ENCODE results near the gene AS3MT.
A peak's percentile ranks its signal among the peaks of the same experiment; 100 is the strongest.
"Not testable (repeated sequence)": the region's sequence is repeated elsewhere in the genome, so short reads cannot be mapped to it uniquely, and the experiment has no call there.

AS3MT gene

GRCh38 chr10:102869258-102870198 lies at the start of gene AS3MT:
Gene AS3MT, plus strand, starts transcription at chr10:102869470. Its CDS starts 123 bp downstream, at chr10:102869593.
- peak; percentile 41 for DNase-seq (ENCODE audit: low spot score)

GRCh38 chr10:102820008-102820407 lies 49.3 kb upstream of the AS3MT start:
- not testable (repeated sequence) for DNase-seq (ENCODE audit: low spot score)

- DNase-seq (ENCODE audit: low spot score) = no peak
These were observed 47.0 kb upstream of the AS3MT start for GRCh38 chr10:102822222-102822621.

GRCh38 chr10:102824664-102825063 lies 44.6 kb upstream of the AS3MT start:
- DNase-seq (ENCODE audit: low spot score) = no peak

- DNase-seq (ENCODE audit: low spot score) = no peak
These were observed 43.0 kb upstream of the AS3MT start for GRCh38 chr10:102826148-102826796.

GRCh38 chr10:102827597-102827975 lies 41.7 kb upstream of the AS3MT start:
- DNase-seq (ENCODE audit: low spot score) = no peak

- DNase-seq (ENCODE audit: low spot score) = peak; percentile 41
These were observed 37.8 kb upstream of the AS3MT start for GRCh38 chr10:102831322-102832071.

- DNase-seq (ENCODE audit: low spot score) = no peak
These were observed 37.0 kb upstream of the AS3MT start for GRCh38 chr10:102832248-102832647.

GRCh38 chr10:102832987-102833386 lies 36.3 kb upstream of the AS3MT start:
- peak; percentile 46 for DNase-seq (ENCODE audit: low spot score)

GRCh38 chr10:102834143-102834542 lies 35.1 kb upstream of the AS3MT start:
- no peak for DNase-seq (ENCODE audit: low spot score)

- DNase-seq (ENCODE audit: low spot score) = peak; percentile 78
These were observed 34.2 kb upstream of the AS3MT start for GRCh38 chr10:102835007-102835482.

GRCh38 chr10:102837230-102837721 lies 32.0 kb upstream of the AS3MT start, which contains the start of gene CYP17A1:
Gene CYP17A1, minus strand, starts transcription at chr10:102837413. Its CDS starts 52 bp downstream, at chr10:102837361.
- no peak for DNase-seq (ENCODE audit: low spot score)

GRCh38 chr10:102838276-102838927 lies 30.9 kb upstream of the AS3MT start:
- DNase-seq (ENCODE audit: low spot score) = not testable (repeated sequence)

GRCh38 chr10:102841827-102842345 lies 27.4 kb upstream of the AS3MT start:
- DNase-seq (ENCODE audit: low spot score) = no peak

- not testable (repeated sequence) for DNase-seq (ENCODE audit: low spot score)
These were observed 26.1 kb upstream of the AS3MT start for GRCh38 chr10:102843139-102843538.

- DNase-seq (ENCODE audit: low spot score) = not testable (repeated sequence)
These were observed 25.0 kb upstream of the AS3MT start for GRCh38 chr10:102844190-102844776.

GRCh38 chr10:102845352-102845902 lies 23.8 kb upstream of the AS3MT start:
- DNase-seq (ENCODE audit: low spot score) = no peak

GRCh38 chr10:102850025-102850518 lies 19.2 kb upstream of the AS3MT start:
- no peak for DNase-seq (ENCODE audit: low spot score)

- DNase-seq (ENCODE audit: low spot score) = not testable (repeated sequence)
These were observed 16.0 kb upstream of the AS3MT start for GRCh38 chr10:102853237-102853636.
